ENCODE measurements around the gene SORCS1. TPM values are rescaled to one million over a fixed set of nuclear protein-coding genes. Genes with fewer than 3 reads are reported as not detected.

The SORCS1 gene
- polyA plus RNA-seq, 1 of the 3 experiments (the other 2 are of a cell fraction): 0.66 TPM

- TF ChIP-seq NRF1 (IDR thresholded peaks at IDR 0.05; ENCODE audit: low read depth, low read length) (no peak), IRF3 (IDR thresholded peaks at IDR 0.05; ENCODE audit: low read depth, low read length) (no peak), EZH2phosphoT487 (IDR thresholded peaks at IDR 0.05; ENCODE audit: borderline replicate concordance, low read depth) (no peak), EP300 (IDR thresholded peaks at IDR 0.05; ENCODE audit: borderline replicate concordance in 1 of 2, low read depth in 1 of 2, low read length in 1 of 2) (no peak), TEAD4 (IDR thresholded peaks at IDR 0.05; ENCODE audit: borderline replicate concordance, insufficient read depth) (no peak), MAX (IDR thresholded peaks at IDR 0.05; ENCODE audit: low read depth) (no peak), FOXM1 (IDR thresholded peaks at IDR 0.05; ENCODE audit: low read depth) (no peak), SIN3A (IDR thresholded peaks at IDR 0.05; ENCODE audit: borderline replicate concordance, low read depth, low read length) (no peak), GABPA (IDR thresholded peaks at IDR 0.05; ENCODE audit: low read depth) (no peak), JUND (IDR thresholded peaks at IDR 0.05) (no peak), NFIC (IDR thresholded peaks at IDR 0.05; ENCODE audit: borderline replicate concordance) (no peak), USF1 (IDR thresholded peaks at IDR 0.05; ENCODE audit: borderline replicate concordance, low read depth) (no peak), GATA2 (CRISPR knock-in tag; IDR thresholded peaks at IDR 0.05) (no peak), RXRA (IDR thresholded peaks at IDR 0.05; ENCODE audit: borderline replicate concordance, low read depth) (no peak)
- CTCF ChIA-PET: interaction anchor here (1.1 to 1.7 kb wide), 3 partner anchors 270 to 356 kb away, joined by 4 to 7 read pairs (median 6); no protein-coding TSS in a partner anchor
- WGBS (ENCODE audit: low lambda C conversion rate): 32% methylated on average over 6 of the region's 6 CpGs
These were observed 182.9 kb downstream of the SORCS1 start for GRCh38 chr10:106981452-106982075.

More at GRCh38 chr10:106981452-106982075, 182.9 kb downstream of the SORCS1 start:
- POLR2A ChIA-PET: no interaction called here
- H3K9ac ChIP-seq: no peak overlapping the region
- H3K79me2 ChIP-seq (ENCODE audit: insufficient read depth): no peaks in the 10 kb centered on the region
- H3K36me3 ChIP-seq (replicated peaks in 1 of 2; ENCODE audit: control insufficient read depth in 1 of 2, insufficient read depth in 2 of 2, low read length in 1 of 2): no peaks in the 10 kb centered on the region
- H3K27ac ChIP-seq (ENCODE audit: low read depth in 2 of 2, low read length in 1 of 2): peak overlapping the region in 1 of 2 experiments; percentile 22; a peak in 1 of 4 replicates
- no peaks in the 10 kb centered on the region for H3F3A ChIP-seq (replicated peaks; ENCODE audit: insufficient read depth)
- DNase-seq: no peak
- H3K27me3 ChIP-seq (ENCODE audit: insufficient read depth): no peaks in the 10 kb centered on the region
- H2AFZ ChIP-seq (ENCODE audit: low read depth): no peak overlapping the region
- no peaks in the 10 kb centered on the region for H3K9me3 ChIP-seq
- H3K9me2 ChIP-seq: no peaks in the 10 kb centered on the region
- no peaks in the 10 kb centered on the region for H4K20me1 ChIP-seq (ENCODE audit: insufficient read depth)
- no peak overlapping the region for H3K4me3 ChIP-seq (ENCODE audit: low read depth in 2 of 2, low read length in 1 of 2)
- H3K4me2 ChIP-seq: no peak overlapping the region
- H3K4me1 ChIP-seq (ENCODE audit: control insufficient read depth in 1 of 2, insufficient read depth in 2 of 2, low read depth in 1 of 2, low read length in 1 of 2): peaks cover 0 to 5% of the 10 kb centered on the region in 2 experiments; a peak in 3 of 4 replicates
